ENCODE measurements around the gene OR56A3. TPM values are rescaled to one million over a fixed set of nuclear protein-coding genes. Genes with fewer than 3 reads are reported as not detected.
"Not testable (repeated sequence)": the region's sequence is repeated elsewhere in the genome, so short reads cannot be mapped to it uniquely, and the experiment has no call there.

Gene OR56A3
- total and polyA plus RNA-seq, 2 donors (not counting 1 experiment from before 2014, with no cell fraction given), result not detected

GRCh38 chr11:5938603-5938965 is 3.5 kb upstream of the OR56A3 start:
- no peak for TF ChIP-seq CTCF (conservative IDR thresholded peaks at IDR 0.05 in 1 of 2, IDR thresholded peaks at IDR 0.05 in 1 of 2; ENCODE audit: low read depth in 1 of 2, low read length in 2 of 2)
- TF ChIP-seq EZH2 (IDR thresholded peaks at IDR 0.05; ENCODE audit: low read length, missing control alignments), result no peak
- H3K4me1 ChIP-seq (ENCODE audit: control insufficient read depth, extremely low read depth, insufficient read depth, low read length), result no peaks in the 10 kb centered on the region
- no peak overlapping the region for H3K9ac ChIP-seq (ENCODE audit: insufficient read depth, low read length)
- H3K27ac ChIP-seq (ENCODE audit: insufficient read depth, low read length), result no peak overlapping the region
- no peak overlapping the region for H2AFZ ChIP-seq (ENCODE audit: low read length)
- H3K9me3 ChIP-seq (ENCODE audit: control insufficient read depth, insufficient read depth, low read depth, low read length), result no peaks in the 10 kb centered on the region
- H3K79me2 ChIP-seq (ENCODE audit: control insufficient read depth, insufficient read depth, low read length), result no peaks in the 10 kb centered on the region
- no peaks in the 10 kb centered on the region for H4K20me1 ChIP-seq (ENCODE audit: control insufficient read depth, extremely low read depth, insufficient read depth, low read length)
- no peak overlapping the region for H3K4me2 ChIP-seq (ENCODE audit: extremely low read depth, insufficient read depth, low read length)
- no peak overlapping the region for H3K4me3 ChIP-seq (replicated peaks in 1 of 4; ENCODE audit: control extremely low read depth in 1 of 4, insufficient read depth in 1 of 4, low read depth in 3 of 4, low read length in 4 of 4)
- H3K36me3 ChIP-seq (ENCODE audit: control insufficient read depth, insufficient read depth, low read length), result no peaks in the 10 kb centered on the region
- no peaks in the 10 kb centered on the region for H3K27me3 ChIP-seq (ENCODE audit: control insufficient read depth, insufficient read depth, low read length)
- no peak for DNase-seq (ENCODE audit: low read depth in 2 of 2)

GRCh38 chr11:5940748-5941147 is 1.3 kb upstream of the OR56A3 start:
- no peaks in the 10 kb centered on the region for H3K9me3 ChIP-seq (ENCODE audit: control insufficient read depth, insufficient read depth, low read depth, low read length)
- TF ChIP-seq CTCF (conservative IDR thresholded peaks at IDR 0.05 in 1 of 2, IDR thresholded peaks at IDR 0.05 in 1 of 2; ENCODE audit: low read depth in 1 of 2, low read length in 2 of 2), result no peak
- TF ChIP-seq EZH2 (IDR thresholded peaks at IDR 0.05; ENCODE audit: low read length, missing control alignments), result no peak
- no peak overlapping the region for H2AFZ ChIP-seq (ENCODE audit: low read length)
- H3K4me3 ChIP-seq (replicated peaks in 1 of 4; ENCODE audit: control extremely low read depth in 1 of 4, insufficient read depth in 1 of 4, low read depth in 3 of 4, low read length in 4 of 4), result no peak overlapping the region
- H4K20me1 ChIP-seq (ENCODE audit: control insufficient read depth, extremely low read depth, insufficient read depth, low read length), result no peaks in the 10 kb centered on the region
- H3K4me1 ChIP-seq (ENCODE audit: control insufficient read depth, extremely low read depth, insufficient read depth, low read length), result no peaks in the 10 kb centered on the region
- no peak overlapping the region for H3K27ac ChIP-seq (ENCODE audit: insufficient read depth, low read length)
- H3K9ac ChIP-seq (ENCODE audit: insufficient read depth, low read length), result no peak overlapping the region
- H3K27me3 ChIP-seq (ENCODE audit: control insufficient read depth, insufficient read depth, low read length), result no peaks in the 10 kb centered on the region
- no peaks in the 10 kb centered on the region for H3K36me3 ChIP-seq (ENCODE audit: control insufficient read depth, insufficient read depth, low read length)
- no peaks in the 10 kb centered on the region for H3K79me2 ChIP-seq (ENCODE audit: control insufficient read depth, insufficient read depth, low read length)
- DNase-seq (ENCODE audit: low read depth in 2 of 2), result no peak
- H3K4me2 ChIP-seq (ENCODE audit: extremely low read depth, insufficient read depth, low read length), result no peak overlapping the region

GRCh38 chr11:5955586-5955985 is 13.5 kb downstream of the OR56A3 start:
- TF ChIP-seq CTCF (conservative IDR thresholded peaks at IDR 0.05 in 1 of 2, IDR thresholded peaks at IDR 0.05 in 1 of 2; ENCODE audit: low read depth in 1 of 2, low read length in 2 of 2), result no peak
- TF ChIP-seq EZH2 (IDR thresholded peaks at IDR 0.05; ENCODE audit: low read length, missing control alignments), result no peak
- Histone ChIP-seq H3K27ac (ENCODE audit: insufficient read depth, low read length) (no peak overlapping the region), H3K4me2 (ENCODE audit: extremely low read depth, insufficient read depth, low read length) (no peak overlapping the region), H3K9me3 (ENCODE audit: control insufficient read depth, insufficient read depth, low read depth, low read length) (no peaks in the 10 kb centered on the region), H3K4me1 (ENCODE audit: control insufficient read depth, extremely low read depth, insufficient read depth, low read length) (no peaks in the 10 kb centered on the region), H3K4me3 (replicated peaks in 1 of 4; ENCODE audit: control extremely low read depth in 1 of 4, insufficient read depth in 1 of 4, low read depth in 3 of 4, low read length in 4 of 4) (no peak overlapping the region), H3K79me2 (ENCODE audit: control insufficient read depth, insufficient read depth, low read length) (no peaks in the 10 kb centered on the region), H3K9ac (ENCODE audit: insufficient read depth, low read length) (no peak overlapping the region), H2AFZ (ENCODE audit: low read length) (no peak overlapping the region), H4K20me1 (ENCODE audit: control insufficient read depth, extremely low read depth, insufficient read depth, low read length) (no peaks in the 10 kb centered on the region), H3K36me3 (ENCODE audit: control insufficient read depth, insufficient read depth, low read length) (no peaks in the 10 kb centered on the region), H3K27me3 (ENCODE audit: control insufficient read depth, insufficient read depth, low read length) (no peaks in the 10 kb centered on the region)
- DNase-seq (ENCODE audit: low read depth in 2 of 2), result no peak

- H3K9me3 ChIP-seq (ENCODE audit: control insufficient read depth, insufficient read depth, low read depth, low read length); DNase-seq (ENCODE audit: low read depth in 2 of 2); H3K9ac ChIP-seq (ENCODE audit: insufficient read depth, low read length); H4K20me1 ChIP-seq (ENCODE audit: control insufficient read depth, extremely low read depth, insufficient read depth, low read length); H3K79me2 ChIP-seq (ENCODE audit: control insufficient read depth, insufficient read depth, low read length); H3K27ac ChIP-seq (ENCODE audit: insufficient read depth, low read length); H3K36me3 ChIP-seq (ENCODE audit: control insufficient read depth, insufficient read depth, low read length); H3K27me3 ChIP-seq (ENCODE audit: control insufficient read depth, insufficient read depth, low read length); H3K4me1 ChIP-seq (ENCODE audit: control insufficient read depth, extremely low read depth, insufficient read depth, low read length); H3K4me2 ChIP-seq (ENCODE audit: extremely low read depth, insufficient read depth, low read length); H3K4me3 ChIP-seq (replicated peaks in 1 of 4; ENCODE audit: control extremely low read depth in 1 of 4, insufficient read depth in 1 of 4, low read depth in 3 of 4, low read length in 4 of 4); H2AFZ ChIP-seq (ENCODE audit: low read length): not testable (repeated sequence)
Observed at GRCh38 chr11:5960704-5961320, 18.8 kb downstream of the OR56A3 start.

All from fibroblast of lung (primary cell).